ENCODE measurements around the gene LAPTM4A.
"Not testable (repeated sequence)": the region's sequence is repeated elsewhere in the genome, so short reads cannot be mapped to it uniquely, and the experiment has no call there.

The LAPTM4A gene

DNA sequence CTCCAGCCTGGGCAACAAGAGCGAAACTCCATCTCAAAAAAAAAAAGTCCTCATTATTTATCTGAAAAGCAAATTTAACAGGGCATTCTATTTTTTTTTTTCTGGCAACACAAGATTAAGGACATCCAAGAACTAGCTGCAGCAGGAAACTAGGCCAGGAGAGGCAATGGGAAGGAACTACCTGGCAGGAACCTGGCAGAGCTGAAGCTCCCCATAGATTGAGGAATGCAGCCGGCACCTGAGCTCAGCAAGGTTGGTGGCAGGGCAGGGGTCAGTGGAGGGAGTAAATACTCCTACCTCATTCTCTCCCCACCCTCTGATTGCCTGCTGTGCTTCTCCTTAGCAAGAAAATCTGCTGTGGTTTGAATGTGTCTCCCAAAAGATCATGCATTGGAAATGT is 30.4 kb upstream of the LAPTM4A start:
- no peak for DNase-seq (ENCODE audit: low spot score)
- TF ChIP-seq, protein P1, sequence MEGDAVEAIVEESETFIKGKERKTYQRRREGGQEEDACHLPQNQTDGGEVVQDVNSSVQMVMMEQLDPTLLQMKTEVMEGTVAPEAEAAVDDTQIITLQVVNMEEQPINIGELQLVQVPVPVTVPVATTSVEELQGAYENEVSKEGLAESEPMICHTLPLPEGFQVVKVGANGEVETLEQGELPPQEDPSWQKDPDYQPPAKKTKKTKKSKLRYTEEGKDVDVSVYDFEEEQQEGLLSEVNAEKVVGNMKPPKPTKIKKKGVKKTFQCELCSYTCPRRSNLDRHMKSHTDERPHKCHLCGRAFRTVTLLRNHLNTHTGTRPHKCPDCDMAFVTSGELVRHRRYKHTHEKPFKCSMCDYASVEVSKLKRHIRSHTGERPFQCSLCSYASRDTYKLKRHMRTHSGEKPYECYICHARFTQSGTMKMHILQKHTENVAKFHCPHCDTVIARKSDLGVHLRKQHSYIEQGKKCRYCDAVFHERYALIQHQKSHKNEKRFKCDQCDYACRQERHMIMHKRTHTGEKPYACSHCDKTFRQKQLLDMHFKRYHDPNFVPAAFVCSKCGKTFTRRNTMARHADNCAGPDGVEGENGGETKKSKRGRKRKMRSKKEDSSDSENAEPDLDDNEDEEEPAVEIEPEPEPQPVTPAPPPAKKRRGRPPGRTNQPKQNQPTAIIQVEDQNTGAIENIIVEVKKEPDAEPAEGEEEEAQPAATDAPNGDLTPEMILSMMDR (IDR thresholded peaks at IDR 0.05; ENCODE audit: extremely low read depth, missing control alignments), result no peak

GRCh38 chr2:20080839-20081415 is 29.5 kb upstream of the LAPTM4A start:
- TF ChIP-seq, protein P1 (IDR thresholded peaks at IDR 0.05; ENCODE audit: extremely low read depth, missing control alignments), result no peak
- DNase-seq (ENCODE audit: low spot score), result no peak

GRCh38 chr2:20080428-20080827 is 29.0 kb upstream of the LAPTM4A start:
- no peak for DNase-seq (ENCODE audit: low spot score)
- TF ChIP-seq, protein P1 (IDR thresholded peaks at IDR 0.05; ENCODE audit: extremely low read depth, missing control alignments), result no peak

DNA sequence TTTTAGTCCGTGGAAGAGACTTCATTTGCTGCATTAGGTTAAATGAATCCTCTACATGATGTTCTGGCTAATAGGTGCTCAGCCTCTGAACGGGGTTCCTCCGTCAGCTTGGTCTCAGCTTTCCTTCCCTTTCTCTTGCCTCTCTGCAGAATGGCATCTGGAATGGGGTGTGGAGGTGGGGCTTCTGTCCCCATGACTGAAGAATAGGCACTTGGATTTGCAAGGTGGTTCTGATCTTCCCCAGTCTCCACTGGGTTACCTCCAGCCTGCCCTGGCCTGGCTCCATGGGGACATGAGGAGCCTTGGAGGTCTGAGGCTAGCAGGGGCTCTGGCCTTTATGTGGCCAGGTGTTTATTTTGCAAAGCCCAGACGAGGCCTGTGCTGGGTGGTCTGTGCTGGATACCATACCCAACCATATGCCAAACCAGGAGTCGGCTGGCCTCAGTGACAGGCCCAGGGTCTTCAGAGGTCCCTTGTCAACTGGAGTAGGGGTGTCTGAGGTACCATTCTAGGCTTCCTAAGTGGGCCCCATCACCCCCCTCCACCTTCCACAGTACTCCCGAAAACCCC is 28.2 kb upstream of the LAPTM4A start:
- TF ChIP-seq, protein P1 (IDR thresholded peaks at IDR 0.05; ENCODE audit: extremely low read depth, missing control alignments), result no peak
- no peak for DNase-seq (ENCODE audit: low spot score)

DNA sequence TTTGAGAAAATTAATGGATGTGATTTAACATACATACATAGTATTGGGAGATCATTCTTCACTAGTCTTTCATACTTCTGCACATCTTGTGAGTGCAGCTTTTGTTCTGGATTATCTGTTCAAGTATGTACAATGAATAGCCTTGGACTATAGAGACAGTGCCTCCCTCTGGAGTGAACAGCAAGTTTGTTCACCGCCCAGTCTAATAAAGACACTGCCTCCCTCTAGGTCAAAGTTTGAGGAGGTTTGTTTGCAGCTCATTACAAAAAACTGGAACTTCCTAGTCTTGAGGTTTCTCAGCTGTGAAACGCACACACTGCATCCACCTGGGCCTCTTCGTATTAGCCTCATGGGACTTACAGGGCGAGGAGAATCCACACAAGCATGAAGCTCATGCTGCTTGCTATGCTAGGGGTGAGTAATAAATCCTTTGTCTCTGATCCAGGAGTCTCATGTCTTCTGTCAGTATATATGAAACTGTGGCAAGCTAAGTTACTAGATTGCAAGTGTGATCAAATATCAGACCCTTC is 26.0 kb upstream of the LAPTM4A start:
- no peak for DNase-seq (ENCODE audit: low spot score)
- TF ChIP-seq, protein P1 (IDR thresholded peaks at IDR 0.05; ENCODE audit: extremely low read depth, missing control alignments), result no peak

- no peak for DNase-seq (ENCODE audit: low spot score)
- TF ChIP-seq, protein P1 (IDR thresholded peaks at IDR 0.05; ENCODE audit: extremely low read depth, missing control alignments), result no peak
Observed at GRCh38 chr2:20076757-20077156, 25.3 kb upstream of the LAPTM4A start.

DNA sequence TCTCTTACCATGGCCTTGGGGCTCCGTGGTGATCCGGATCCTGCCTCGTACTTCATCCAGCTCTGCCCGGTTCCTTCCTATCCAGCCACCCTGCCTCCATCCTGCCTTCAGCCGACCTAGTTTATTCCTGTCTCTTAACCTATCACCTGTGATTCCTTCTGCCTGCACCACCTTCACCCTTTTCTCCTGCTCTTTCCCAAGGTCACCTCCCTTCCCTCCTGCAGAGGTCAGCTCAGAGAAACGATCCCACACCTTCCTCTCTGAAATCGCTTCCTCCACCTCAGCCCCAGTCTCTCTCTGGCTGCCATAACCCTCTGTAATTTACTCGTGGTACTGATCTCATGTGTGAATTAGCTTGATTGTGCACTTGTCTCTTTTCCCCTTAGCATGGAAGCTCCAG is 23.5 kb upstream of the LAPTM4A start:
- DNase-seq (ENCODE audit: low spot score), result no peak
- TF ChIP-seq, protein P1 (IDR thresholded peaks at IDR 0.05; ENCODE audit: extremely low read depth, missing control alignments), result no peak

GRCh38 chr2:20074046-20074648 is 22.7 kb upstream of the LAPTM4A start:
- DNase-seq (ENCODE audit: low spot score), result not testable (repeated sequence)

Data from GM20000 (cell line).